CD4-positive, alpha-beta T cell treated with Interleukin-15 for 4 hours (primary cell): Measurements from ENCODE around the gene KAZN.
"Not testable (repeated sequence)": the region's sequence is repeated elsewhere in the genome, so short reads cannot be mapped to it uniquely, and the experiment has no call there.

ENCODE experiments used
- DNase-seq: peaks from one replicate; pipeline ENCODE4 v3.0.0-alpha.2; 2020; ENCODE audit warnings: low spot score

Gene KAZN

GRCh38 chr1:14598498-14599182 is at the start of gene KAZN:
TSS of gene KAZN (plus strand) at chr1:14598685.
- no peak for DNase-seq

- DNase-seq, result no peak
Measured at GRCh38 chr1:14549897-14550620, 48.4 kb upstream of the KAZN start.

GRCh38 chr1:14551386-14551785 is 47.1 kb upstream of the KAZN start:
- DNase-seq, result no peak

GRCh38 chr1:14552246-14552965 is 46.1 kb upstream of the KAZN start:
- DNase-seq, result no peak

GRCh38 chr1:14553711-14554110 is 44.8 kb upstream of the KAZN start:
- DNase-seq, result no peak

GRCh38 chr1:14555091-14555490 is 43.4 kb upstream of the KAZN start:
- no peak for DNase-seq

- no peak for DNase-seq
Measured at GRCh38 chr1:14561014-14561693, 37.3 kb upstream of the KAZN start.

- no peak for DNase-seq
Measured at GRCh38 chr1:14565090-14565489, 33.4 kb upstream of the KAZN start.

GRCh38 chr1:14567056-14567455 is 31.4 kb upstream of the KAZN start:
- no peak for DNase-seq

GRCh38 chr1:14567903-14568302 is 30.6 kb upstream of the KAZN start:
- DNase-seq, result no peak

GRCh38 chr1:14568716-14569355 is 29.6 kb upstream of the KAZN start:
- no peak for DNase-seq

- no peak for DNase-seq
Measured at GRCh38 chr1:14570514-14570913, 28.0 kb upstream of the KAZN start.

GRCh38 chr1:14571810-14572767 is 26.4 kb upstream of the KAZN start:
- DNase-seq, result no peak

- DNase-seq, result no peak
Measured at GRCh38 chr1:14572861-14573260, 25.6 kb upstream of the KAZN start.

- no peak for DNase-seq
Measured at GRCh38 chr1:14576155-14576554, 22.3 kb upstream of the KAZN start.

GRCh38 chr1:14577261-14577660 is 21.2 kb upstream of the KAZN start:
- DNase-seq, result no peak

- no peak for DNase-seq
Measured at GRCh38 chr1:14578156-14578555, 20.3 kb upstream of the KAZN start.

- DNase-seq, result not testable (repeated sequence)
Measured at GRCh38 chr1:14580295-14580694, 18.2 kb upstream of the KAZN start.

GRCh38 chr1:14580986-14581385 is 17.5 kb upstream of the KAZN start:
- no peak for DNase-seq

GRCh38 chr1:14583788-14584187 is 14.7 kb upstream of the KAZN start:
- no peak for DNase-seq

GRCh38 chr1:14585728-14586127 is 12.8 kb upstream of the KAZN start:
- no peak for DNase-seq
